A673 (cell line): Measurements from ENCODE around the gene KRT77. TPM values are rescaled to one million over a fixed set of nuclear protein-coding genes. Genes with fewer than 3 reads are reported as not detected.
"Not testable (repeated sequence)": the region's sequence is repeated elsewhere in the genome, so short reads cannot be mapped to it uniquely, and the experiment has no call there.

Experiments
- BruUV-seq: library from RNA; stranded (reverse); fragments of 400-500 nt; replicated peaks from 2 replicates; lab custom pipeline; 2021; lab: Mats Ljungman, UMichigan
- CTCF ChIA-PET: fragments of 300-600 bp; sonication (Branson Sonifier 250); formaldehyde crosslinking; loops from one replicate; lab custom pipeline; 2022; ENCODE audit warnings: antibody characterized with exemption; lab: Charles Lee
- POLR2A ChIA-PET: fragments of 300-600 bp; sonication (Branson Sonifier 250); formaldehyde crosslinking; loops from one replicate; lab custom pipeline; 2022; ENCODE audit warnings: antibody characterized with exemption; ENCODE audit not compliant: low non-redundant PET; lab: Charles Lee
- DNase-seq: peaks from one replicate; pipeline ENCODE4 v3.0.0-alpha.2; 2015; ENCODE audit warnings: low spot score
- H3K27ac ChIP-seq: fragments of 200-600 bp; sonication (generic); 2 replicates; pipeline ENCODE4 v1.5.1; 2016; ENCODE audit warnings: mixed run types, low read depth, mild to moderate bottlenecking, mixed read lengths, antibody characterized with exemption, low read length; ENCODE audit not compliant: poor library complexity, severe bottlenecking
- H3K27me3 ChIP-seq: fragments of 200-600 bp; sonication (generic); replicated peaks from 2 replicates; pipeline ENCODE4 v1.6.1; 2017; ENCODE audit warnings: mixed run types, low read depth, mild to moderate bottlenecking, mixed read lengths, antibody characterized with exemption, low read length; ENCODE audit not compliant: insufficient read depth, poor library complexity
- H3K36me3 ChIP-seq: fragments of 200-600 bp; sonication (generic); 2 replicates; pipeline ENCODE4 v1.6.1; 2016; ENCODE audit warnings: mixed run types, mild to moderate bottlenecking, mixed read lengths, antibody characterized with exemption, low read length; ENCODE audit not compliant: insufficient read depth, poor library complexity, severe bottlenecking
- H3K4me1 ChIP-seq: fragments of 200-600 bp; sonication (generic); 2 replicates; pipeline ENCODE4 v1.6.1; 2017; ENCODE audit warnings: mixed run types, mild to moderate bottlenecking, mixed read lengths, antibody characterized with exemption, low read length; ENCODE audit not compliant: insufficient read depth, poor library complexity, severe bottlenecking
- H3K4me3 ChIP-seq: fragments of 200-600 bp; sonication (generic); 2 replicates; pipeline ENCODE4 v1.5.1; 2016; ENCODE audit warnings: low read depth, mixed run types, mild to moderate bottlenecking, mixed read lengths, low read length; ENCODE audit not compliant: poor library complexity, severe bottlenecking
- H3K9me3 ChIP-seq: fragments of 200-600 bp; sonication (generic); 2 replicates; pipeline ENCODE4 v1.6.1; 2016; ENCODE audit warnings: mixed run types, low read depth, mild to moderate bottlenecking, mixed read lengths, antibody characterized with exemption, low read length; ENCODE audit not compliant: poor library complexity, severe bottlenecking
- EZH2 ChIP-seq: fragments of 200-600 bp; sonication (generic); IDR thresholded peaks from 2 replicates; pipeline ENCODE4 v1.6.1; 2017; ENCODE audit warnings: borderline replicate concordance, low read depth, mild to moderate bottlenecking, mixed read lengths, antibody characterized with exemption, low read length; ENCODE audit not compliant: poor library complexity, severe bottlenecking
- intact Hi-C: fragments of 100-400 bp; cut with micrococcal nuclease; formaldehyde crosslinking; loops from one replicate; pipeline ENCODE4 v1.10.0; 2022; ENCODE audit not compliant: unreplicated experiment
- total RNA-seq: library from RNA; stranded (reverse); gene quantifications from 2 replicates; pipeline ENCODE4 v1.2.3, GENCODE V29; 2021
- TF ChIP-seq, protein P1 (sequence below): fragments of 300-800, 200-600 bp; sonication (generic); conservative IDR thresholded peaks from 2 replicates; pipeline ENCODE4 v1.5.1; 2017; ENCODE audit warnings: low read depth, mild to moderate bottlenecking, antibody characterized with exemption, low read length, moderate library complexity, mixed read lengths

KRT77 gene
- total RNA-seq, 1 experiment from 2014 or later, result not detected

DNA sequence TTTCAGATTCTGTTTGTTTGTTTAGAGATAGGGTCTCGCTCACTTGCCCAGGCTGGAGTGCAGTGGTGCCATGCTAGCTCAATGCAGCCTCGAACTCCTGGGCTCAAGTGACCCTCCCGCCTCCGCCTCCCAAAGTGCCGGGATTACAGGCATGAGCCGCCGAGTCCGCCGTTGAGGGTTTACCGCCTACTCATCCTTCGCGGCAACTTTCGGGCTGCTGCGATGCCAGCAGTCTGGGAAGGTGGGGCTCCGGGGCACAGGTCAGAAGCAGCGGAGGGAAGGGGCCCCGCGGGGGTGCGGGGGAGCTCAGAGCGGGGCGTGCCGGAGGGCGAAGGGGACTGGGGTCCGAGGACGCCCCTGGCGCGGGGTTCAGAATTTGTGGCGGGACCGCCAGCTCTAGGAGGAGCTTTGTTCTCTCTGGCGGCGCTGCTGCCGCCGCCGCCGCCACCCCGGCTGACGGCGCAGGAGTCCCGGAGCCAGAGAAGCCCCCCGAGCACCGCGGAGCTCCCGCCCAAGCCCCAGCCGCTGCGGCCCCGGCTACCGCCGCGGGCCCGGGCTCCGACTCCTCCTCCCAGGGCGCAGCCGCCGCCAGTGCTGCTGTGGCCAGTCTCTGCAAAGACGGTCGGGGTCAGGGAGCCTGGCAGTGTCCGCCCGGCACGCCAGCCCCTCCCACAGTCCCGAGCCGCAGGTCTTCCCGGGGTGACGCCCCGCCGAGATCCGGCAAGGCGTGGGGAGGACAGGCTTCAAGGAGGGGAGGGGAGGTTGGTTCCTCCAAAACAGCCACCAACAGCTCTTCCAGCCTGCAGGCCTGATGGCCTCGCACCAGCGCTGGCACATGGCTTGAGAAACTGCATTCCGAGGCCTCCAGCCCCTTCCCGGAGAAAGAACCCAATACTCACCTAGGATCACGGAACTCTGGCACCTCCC, 10.9 kb upstream of the KRT77 start:
- ChIA-PET CTCF (no interaction called here), POLR2A (no interaction called here)
- no peak for DNase-seq
- Histone ChIP-seq H3K9me3 (no peaks in the 10 kb centered on the region), H3K4me1 (peaks cover 5% of the 10 kb centered on the region), H3K27ac (no peak overlapping the region), H3K36me3 (no peaks in the 10 kb centered on the region), H3K27me3 (peaks cover 24% of the 10 kb centered on the region), H3K4me3 (peak overlapping the region; percentile 40)
- TF ChIP-seq, protein P1, sequence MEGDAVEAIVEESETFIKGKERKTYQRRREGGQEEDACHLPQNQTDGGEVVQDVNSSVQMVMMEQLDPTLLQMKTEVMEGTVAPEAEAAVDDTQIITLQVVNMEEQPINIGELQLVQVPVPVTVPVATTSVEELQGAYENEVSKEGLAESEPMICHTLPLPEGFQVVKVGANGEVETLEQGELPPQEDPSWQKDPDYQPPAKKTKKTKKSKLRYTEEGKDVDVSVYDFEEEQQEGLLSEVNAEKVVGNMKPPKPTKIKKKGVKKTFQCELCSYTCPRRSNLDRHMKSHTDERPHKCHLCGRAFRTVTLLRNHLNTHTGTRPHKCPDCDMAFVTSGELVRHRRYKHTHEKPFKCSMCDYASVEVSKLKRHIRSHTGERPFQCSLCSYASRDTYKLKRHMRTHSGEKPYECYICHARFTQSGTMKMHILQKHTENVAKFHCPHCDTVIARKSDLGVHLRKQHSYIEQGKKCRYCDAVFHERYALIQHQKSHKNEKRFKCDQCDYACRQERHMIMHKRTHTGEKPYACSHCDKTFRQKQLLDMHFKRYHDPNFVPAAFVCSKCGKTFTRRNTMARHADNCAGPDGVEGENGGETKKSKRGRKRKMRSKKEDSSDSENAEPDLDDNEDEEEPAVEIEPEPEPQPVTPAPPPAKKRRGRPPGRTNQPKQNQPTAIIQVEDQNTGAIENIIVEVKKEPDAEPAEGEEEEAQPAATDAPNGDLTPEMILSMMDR, result no peak
- peak; percentile 61 for TF ChIP-seq EZH2
- BruUV-seq, result no TSS peak
- intact Hi-C loops, result no loop called here

DNA sequence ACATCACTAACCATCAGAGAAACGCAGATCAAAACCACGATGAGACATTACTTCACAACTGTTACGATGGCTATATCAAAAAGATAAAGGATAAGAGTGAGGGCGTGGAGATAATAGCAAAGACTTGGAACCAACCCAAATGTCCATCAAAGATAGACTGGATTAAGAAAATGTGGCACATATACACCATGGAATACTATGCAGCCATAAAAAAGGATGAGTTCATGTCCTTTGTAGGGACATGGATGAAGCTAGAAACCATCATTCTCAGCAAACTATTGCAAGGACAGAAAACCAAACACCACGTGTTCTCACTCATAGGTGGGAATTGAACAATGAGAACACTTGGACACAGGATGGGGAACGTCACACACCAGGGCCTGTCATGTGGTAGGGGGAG, 8.8 kb upstream of the KRT77 start:
- H3K36me3 ChIP-seq, H3K4me1 ChIP-seq, H3K9me3 ChIP-seq, intact Hi-C loops, BruUV-seq, H3K4me3 ChIP-seq, POLR2A ChIA-PET, H3K27ac ChIP-seq, CTCF ChIA-PET, DNase-seq: not testable (repeated sequence)
- H3K27me3 ChIP-seq, result peaks cover 24% of the 10 kb centered on the region

DNA sequence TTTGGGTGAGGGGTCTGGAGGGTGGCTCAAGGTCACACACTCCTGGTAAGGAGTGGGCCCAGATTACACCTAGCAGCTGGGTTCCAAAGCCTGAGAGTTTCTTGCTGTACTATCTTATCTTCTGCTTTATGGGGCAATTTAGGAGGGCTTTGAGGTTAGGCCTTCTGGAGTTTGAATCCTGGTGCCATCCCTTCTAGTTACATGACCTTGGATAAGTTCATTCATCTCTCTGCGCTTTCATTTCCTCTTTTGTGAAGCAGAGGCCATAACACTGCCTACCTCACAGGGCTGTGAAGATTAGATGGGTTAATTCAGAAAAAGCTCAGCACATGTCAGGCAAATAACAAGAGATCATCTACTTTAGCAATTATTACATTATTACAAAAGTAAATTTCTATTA, 7.4 kb upstream of the KRT77 start:
- intact Hi-C loops, result no loop called here
- no peak overlapping the region for H3K4me3 ChIP-seq
- no TSS peak for BruUV-seq
- peaks cover 5% of the 10 kb centered on the region for H3K4me1 ChIP-seq
- CTCF ChIA-PET, result no interaction called here
- no peak for TF ChIP-seq EZH2
- TF ChIP-seq, protein P1, result no peak
- no peak for DNase-seq
- H3K27ac ChIP-seq, result no peak overlapping the region
- no peaks in the 10 kb centered on the region for H3K9me3 ChIP-seq
- H3K36me3 ChIP-seq, result no peaks in the 10 kb centered on the region
- H3K27me3 ChIP-seq, result peaks cover 24% of the 10 kb centered on the region
- POLR2A ChIA-PET, result no interaction called here

DNA sequence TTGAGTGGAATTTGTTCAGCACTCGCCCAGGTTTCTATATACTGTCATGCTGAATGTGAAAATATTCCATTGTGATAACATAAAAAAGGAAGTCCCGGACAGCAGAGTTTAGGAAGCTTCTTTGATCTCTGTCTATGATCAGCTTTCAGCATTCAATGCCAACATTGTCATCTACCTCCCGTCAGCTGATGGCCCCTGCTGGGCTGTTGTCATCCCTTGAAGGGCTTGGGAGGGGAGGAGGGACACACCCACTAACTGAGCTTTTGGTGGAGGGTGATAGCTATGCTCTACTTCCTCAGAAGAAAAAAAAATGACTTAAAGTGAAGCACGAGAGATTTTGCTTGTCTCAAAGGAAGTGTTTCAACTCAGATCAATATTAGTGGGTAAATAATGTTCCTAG, 4.7 kb upstream of the KRT77 start:
- no TSS peak for BruUV-seq
- POLR2A ChIA-PET, result interaction anchor here (0.6 kb wide), 1 partner anchor 76 kb away, joined by 17 read pairs; no protein-coding TSS in a partner anchor
- H3K27me3 ChIP-seq, result peaks cover 2% of the 10 kb centered on the region
- intact Hi-C loops, result no loop called here
- no peak for DNase-seq
- TF ChIP-seq, protein P1, result no peak
- TF ChIP-seq EZH2, result no peak
- no peak overlapping the region for H3K27ac ChIP-seq
- H3K4me1 ChIP-seq, result peaks cover 5% of the 10 kb centered on the region
- H3K36me3 ChIP-seq, result no peaks in the 10 kb centered on the region
- H3K4me3 ChIP-seq, result no peak overlapping the region
- CTCF ChIA-PET, result no interaction called here
- no peaks in the 10 kb centered on the region for H3K9me3 ChIP-seq
